ENCODE data around the gene RCN2. TPM values are rescaled to one million over a fixed set of nuclear protein-coding genes. Genes with fewer than 3 reads are reported as not detected.
A peak's percentile ranks its signal among the peaks of the same experiment; 100 is the strongest.

Gene RCN2
- total and polyA plus RNA-seq, 7 experiments from 2014 or later, result 16.7 to 45.7 (median 28.5) TPM

GRCh38 chr15:76993114-76993725 is 61.7 kb downstream of the RCN2 start:
- peak in 1 of 9 donors; percentile 18 for DNase-seq
- Histone ChIP-seq H3K27me3 (ENCODE audit: control insufficient read depth in 2 of 2, insufficient read depth in 2 of 2, low read length in 2 of 2) (no peaks in the 10 kb centered on the region), H3K27ac (ENCODE audit: low read depth, low read length) (peak overlapping the region; percentile 80), H3K36me3 (ENCODE audit: control insufficient read depth in 2 of 3, insufficient read depth in 3 of 3, low read length in 3 of 3) (no peaks in the 10 kb centered on the region), H3K4me1 (ENCODE audit: control insufficient read depth in 2 of 2, insufficient read depth in 2 of 2, low read length in 2 of 2) (peaks cover 45 to 54% of the 10 kb centered on the region in 2 donors), H3K9me3 (ENCODE audit: control insufficient read depth in 2 of 3, low read length in 3 of 3) (no peaks in the 10 kb centered on the region), H3K4me3 (ENCODE audit: low read length) (no peak overlapping the region)
- peak overlapping the region; percentile 88 to 98 (median 96) for H3K27ac Mint-ChIP-seq
- no peaks in the 10 kb centered on the region for H3K27me3 Mint-ChIP-seq
- H3K4me3 Mint-ChIP-seq, result peak overlapping the region; percentile 19 to 99 (median 94)
- H3K36me3 Mint-ChIP-seq, result peaks cover 0 to 19% (median 0%) of the 10 kb centered on the region in 5 donors
- intact Hi-C loops (cut with micrococcal nuclease), result no loop called here
- ChIA-PET CTCF (interaction anchor here (2.5 kb wide), 1 partner anchor 19 kb away, joined by 14 read pairs; no protein-coding TSS in a partner anchor), POLR2A (interaction anchor here (0.5 to 2.2 kb wide), 7 partner anchors 10 to 62 kb away, joined by 3 to 9 read pairs (median 8); partner anchors contain the start of gene RCN2)
- H3K4me1 Mint-ChIP-seq, result peaks cover 54 to 73% (median 60%) of the 10 kb centered on the region in 7 donors
- peaks cover 0 to 2% (median 0%) of the 10 kb centered on the region in 11 donors for H3K9me3 Mint-ChIP-seq
- no peak for ATAC-seq

DNA sequence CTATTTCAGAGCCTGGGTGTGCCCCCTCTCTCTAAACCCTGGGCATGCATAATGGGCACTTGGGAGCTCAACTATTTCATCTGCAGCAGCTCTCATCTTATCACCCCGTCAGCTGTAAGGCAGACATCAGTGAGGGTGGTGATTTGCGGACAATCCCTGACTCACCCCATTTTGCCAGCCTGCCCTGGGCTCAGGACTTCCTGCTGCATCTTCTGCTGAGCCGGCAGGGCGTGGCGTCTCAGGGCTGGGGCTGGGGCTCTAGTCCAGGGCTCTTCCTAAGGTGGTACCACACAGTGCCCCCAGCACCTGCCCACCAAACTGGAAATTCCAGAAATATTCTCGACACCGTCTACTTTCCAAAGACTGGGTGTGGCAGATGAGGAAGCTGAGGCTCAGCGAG is 62.5 kb downstream of the RCN2 start:
- DNase-seq, result peak in 2 of 9 donors; percentile 19 to 52
- H3K27me3 Mint-ChIP-seq, result no peaks in the 10 kb centered on the region
- Histone ChIP-seq H3K27me3 (ENCODE audit: control insufficient read depth in 2 of 2, insufficient read depth in 2 of 2, low read length in 2 of 2) (no peaks in the 10 kb centered on the region), H3K36me3 (ENCODE audit: control insufficient read depth in 2 of 3, insufficient read depth in 3 of 3, low read length in 3 of 3) (no peaks in the 10 kb centered on the region), H3K4me3 (ENCODE audit: low read length) (peak overlapping the region; percentile 90), H3K9me3 (ENCODE audit: control insufficient read depth in 2 of 3, low read length in 3 of 3) (no peaks in the 10 kb centered on the region), H3K27ac (ENCODE audit: low read depth, low read length) (peak overlapping the region; percentile 80), H3K4me1 (ENCODE audit: control insufficient read depth in 2 of 2, insufficient read depth in 2 of 2, low read length in 2 of 2) (peaks cover 45 to 54% of the 10 kb centered on the region in 2 donors)
- peaks cover 55 to 73% (median 59%) of the 10 kb centered on the region in 7 donors for H3K4me1 Mint-ChIP-seq
- peaks cover 0 to 25% (median 0%) of the 10 kb centered on the region in 5 donors for H3K36me3 Mint-ChIP-seq
- intact Hi-C loops (cut with micrococcal nuclease), result loop anchor here (2.0 kb wide), 4 partner anchors 17 to 77 kb away; partner anchors contain the start of genes RCN2 (in 2 of the 2) and TSPAN3 (in 1 of the 2)
- ChIA-PET POLR2A (interaction anchor here (0.5 to 6.2 kb wide), 13 partner anchors 9 to 428 kb away, joined by 3 to 81 read pairs (median 6); partner anchors contain the start of gene RCN2), CTCF (interaction anchor here (1.7 to 2.5 kb wide), 2 partner anchors 17 to 20 kb away, joined by 4 to 14 read pairs; no protein-coding TSS in a partner anchor)
- peak overlapping the region; percentile 88 to 98 (median 96) for H3K27ac Mint-ChIP-seq
- peaks cover 0 to 2% (median 0%) of the 10 kb centered on the region in 11 donors for H3K9me3 Mint-ChIP-seq
- peak overlapping the region; percentile 34 to 99 (median 95) for H3K4me3 Mint-ChIP-seq
- ATAC-seq, result peak; percentile 58

DNA sequence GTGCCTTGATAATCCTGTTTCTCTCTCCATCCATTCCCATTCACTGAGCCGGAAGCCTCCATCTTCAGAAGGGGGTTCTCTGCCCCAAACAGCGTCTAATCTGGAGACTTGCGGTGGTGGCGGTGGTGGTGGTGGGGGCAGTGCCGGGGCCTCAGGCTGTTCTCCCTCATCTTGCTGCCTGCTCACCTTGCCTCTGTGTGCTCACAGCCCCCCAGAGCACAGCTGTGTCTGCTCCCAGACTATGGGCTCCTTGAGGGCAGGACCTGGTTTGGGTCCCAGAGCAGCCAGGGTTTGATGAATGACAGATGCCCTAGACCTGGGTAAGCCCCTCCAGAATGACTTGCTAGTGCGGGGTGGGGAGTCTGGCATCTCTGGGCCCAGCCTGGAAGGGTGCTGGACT is 62.9 kb downstream of the RCN2 start:
- no peaks in the 10 kb centered on the region for H3K9me3 ChIP-seq (ENCODE audit: control insufficient read depth in 2 of 3, low read length in 3 of 3)
- peaks cover 0 to 1% (median 0%) of the 10 kb centered on the region in 3 experiments for H3K36me3 ChIP-seq (ENCODE audit: control insufficient read depth in 2 of 3, insufficient read depth in 3 of 3, low read length in 3 of 3)
- Mint-ChIP-seq H3K27me3 (no peaks in the 10 kb centered on the region), H3K9me3 (peaks cover 0 to 2% (median 0%) of the 10 kb centered on the region in 11 donors), H3K4me1 (peaks cover 58 to 75% (median 63%) of the 10 kb centered on the region in 7 donors), H3K4me3 (peak overlapping the region; percentile 93 to 99 (median 96)), H3K27ac (peak overlapping the region; percentile 88 to 98 (median 96)), H3K36me3 (peaks cover 0 to 29% (median 0%) of the 10 kb centered on the region in 5 donors)
- ChIA-PET CTCF (interaction anchor here (1.1 to 3.2 kb wide), 7 partner anchors 12 to 78 kb away, joined by 3 to 14 read pairs (median 4); no protein-coding TSS in a partner anchor), POLR2A (interaction anchor here (0.5 to 6.2 kb wide), 22 partner anchors 7 to 427 kb away, joined by 3 to 81 read pairs (median 6); partner anchors contain the start of genes RCN2 and SCAPER)
- H3K4me1 ChIP-seq (ENCODE audit: control insufficient read depth in 2 of 2, insufficient read depth in 2 of 2, low read length in 2 of 2), result peaks cover 50 to 57% of the 10 kb centered on the region in 2 donors
- ATAC-seq (no peak), DNase-seq (no peak)
- intact Hi-C loops (cut with micrococcal nuclease), result loop anchor here (2.0 kb wide), 4 partner anchors 18 to 76 kb away; partner anchors contain the start of genes RCN2 (in 2 of the 2) and TSPAN3 (in 1 of the 2)
- peak overlapping the region; percentile 80 for H3K27ac ChIP-seq (ENCODE audit: low read depth, low read length)
- H3K27me3 ChIP-seq (ENCODE audit: control insufficient read depth in 2 of 2, insufficient read depth in 2 of 2, low read length in 2 of 2), result no peaks in the 10 kb centered on the region
- peak overlapping the region; percentile 90 for H3K4me3 ChIP-seq (ENCODE audit: low read length)

DNA sequence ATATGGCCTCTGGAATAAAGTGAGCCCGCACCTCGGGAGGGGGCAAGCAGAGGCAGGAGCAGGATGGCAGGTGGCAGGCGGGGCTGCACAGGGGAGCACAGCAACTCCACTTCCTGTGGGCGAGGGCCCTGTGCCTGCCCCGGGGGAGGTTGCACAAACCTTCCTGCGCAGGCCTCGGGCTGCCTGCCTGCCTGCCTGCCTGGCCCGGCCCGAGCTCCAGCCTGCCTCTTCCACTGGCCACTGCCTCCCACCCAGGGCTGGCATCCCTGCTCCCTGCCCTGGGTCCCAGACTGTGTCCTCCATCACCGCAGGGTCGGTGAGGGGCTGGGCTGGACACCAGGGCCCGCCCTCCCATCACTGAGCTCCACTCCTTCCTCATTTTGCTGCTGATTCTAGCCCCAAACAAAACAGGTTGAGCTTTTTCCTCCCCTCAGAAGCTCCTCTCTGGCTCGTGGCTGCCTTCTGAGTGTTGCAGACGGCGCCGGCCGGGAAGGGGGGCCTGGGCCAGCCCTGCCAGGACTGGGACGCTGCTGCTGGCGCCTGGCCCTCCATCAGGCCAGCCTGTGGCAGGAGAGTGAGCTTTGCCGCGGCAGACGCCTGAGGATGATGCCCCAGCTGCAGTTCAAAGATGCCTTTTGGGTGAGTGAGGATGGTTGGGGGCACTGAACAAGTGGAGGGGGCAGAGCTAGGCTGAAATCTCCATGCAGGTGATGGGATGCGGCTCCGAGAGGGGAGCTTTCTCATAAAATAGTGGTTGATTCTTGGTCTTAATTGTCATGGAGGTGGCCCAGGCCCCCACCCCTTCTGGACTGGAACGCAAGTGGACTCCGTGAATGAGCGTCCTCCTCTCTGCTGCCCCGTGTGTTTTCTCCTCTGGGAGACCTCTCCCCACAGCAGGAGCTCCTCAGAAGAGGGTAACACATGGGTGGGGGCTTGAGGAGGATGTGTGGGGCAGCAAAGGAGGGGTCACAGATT is 63.7 kb downstream of the RCN2 start, which contains the start of gene PSTPIP1:
PSTPIP1 (plus strand) TSS at position 156 of the 975 bp plus-strand sequence; CDS start at position 604, 448 bp downstream.
- intact Hi-C loops (cut with micrococcal nuclease), result loop anchor here (1.0 to 2.0 kb wide), 9 partner anchors 8 to 425 kb away; partner anchors contain the start of genes RCN2 (in 2 of the 2), HMG20A (in 1 of the 2), PEAK1 (in 1 of the 2) and SCAPER (in 1 of the 2)
- Mint-ChIP-seq H3K27ac (peak within 1 kb of the TSS; percentile 88 to 98 (median 96)), H3K36me3 (peaks cover 0 to 30% (median 0%) of the 10 kb centered on the region in 5 donors), H3K9me3 (peaks cover 0 to 2% (median 0%) of the 10 kb centered on the region in 11 donors), H3K4me3 (peak within 1 kb of the TSS; percentile 93 to 99 (median 96)), H3K4me1 (peaks cover 61 to 76% (median 65%) of the 10 kb centered on the region in 7 donors), H3K27me3 (no peaks in the 10 kb centered on the region)
- Histone ChIP-seq H3K27me3 (ENCODE audit: control insufficient read depth in 2 of 2, insufficient read depth in 2 of 2, low read length in 2 of 2) (no peaks in the 10 kb centered on the region), H3K27ac (ENCODE audit: low read depth, low read length) (peak within 1 kb of the TSS; percentile 80), H3K4me3 (ENCODE audit: low read length) (peak within 1 kb of the TSS; percentile 90), H3K36me3 (ENCODE audit: control insufficient read depth in 2 of 3, insufficient read depth in 3 of 3, low read length in 3 of 3) (peaks cover 0 to 8% (median 0%) of the 10 kb centered on the region in 3 experiments), H3K4me1 (ENCODE audit: control insufficient read depth in 2 of 2, insufficient read depth in 2 of 2, low read length in 2 of 2) (peaks cover 57 to 58% of the 10 kb centered on the region in 2 donors), H3K9me3 (ENCODE audit: control insufficient read depth in 2 of 3, low read length in 3 of 3) (no peaks in the 10 kb centered on the region)
- DNase-seq (peak; percentile 52 to 79 (median 74)), ATAC-seq (peak; percentile 83)
- ChIA-PET POLR2A (interaction anchor here (0.7 to 6.2 kb wide), 26 partner anchors 8 to 426 kb away, joined by 3 to 81 read pairs (median 5); partner anchors contain the start of genes RCN2, SCAPER and TSPAN3), CTCF (interaction anchor here (0.9 to 3.2 kb wide), 9 partner anchors 11 to 78 kb away, joined by 3 to 14 read pairs (median 4); partner anchors contain the start of gene RCN2)

GRCh38 chr15:76996076-76996525 is 64.6 kb downstream of the RCN2 start:
- peak overlapping the region; percentile 90 for H3K4me3 ChIP-seq (ENCODE audit: low read length)
- no peaks in the 10 kb centered on the region for H3K27me3 Mint-ChIP-seq

More at GRCh38 chr15:76996076-76996525, 64.6 kb downstream of the RCN2 start:
- ChIA-PET POLR2A (interaction anchor here (0.9 to 6.2 kb wide), 14 partner anchors 9 to 91 kb away, joined by 3 to 81 read pairs (median 8); partner anchors contain the start of genes RCN2 and SCAPER), CTCF (interaction anchor here (0.9 to 3.2 kb wide), 7 partner anchors 11 to 79 kb away, joined by 3 to 13 read pairs (median 4); partner anchors contain the start of gene RCN2)
- intact Hi-C loops (cut with micrococcal nuclease), result loop anchor here in 1 of 2 donors (2.0 kb wide), 2 partner anchors 27 to 91 kb away; partner anchors contain the start of gene SCAPER
- peak overlapping the region; percentile 93 to 99 (median 96) for H3K4me3 Mint-ChIP-seq
- peak overlapping the region; percentile 88 to 98 (median 96) for H3K27ac Mint-ChIP-seq
- peaks cover 61 to 78% (median 71%) of the 10 kb centered on the region in 7 donors for H3K4me1 Mint-ChIP-seq
- peak overlapping the region; percentile 80 for H3K27ac ChIP-seq (ENCODE audit: low read depth, low read length)
- no peaks in the 10 kb centered on the region for H3K9me3 ChIP-seq (ENCODE audit: control insufficient read depth in 2 of 3, low read length in 3 of 3)
- no peaks in the 10 kb centered on the region for H3K27me3 ChIP-seq (ENCODE audit: control insufficient read depth in 2 of 2, insufficient read depth in 2 of 2, low read length in 2 of 2)
- H3K36me3 ChIP-seq (ENCODE audit: control insufficient read depth in 2 of 3, insufficient read depth in 3 of 3, low read length in 3 of 3), result peaks cover 0 to 8% (median 0%) of the 10 kb centered on the region in 3 experiments
- H3K9me3 Mint-ChIP-seq, result no peaks in the 10 kb centered on the region
- H3K4me1 ChIP-seq (ENCODE audit: control insufficient read depth in 2 of 2, insufficient read depth in 2 of 2, low read length in 2 of 2), result peaks cover 57 to 66% of the 10 kb centered on the region in 2 donors
- ATAC-seq, result no peak
- peaks cover 0 to 30% (median 0%) of the 10 kb centered on the region in 5 donors for H3K36me3 Mint-ChIP-seq
- DNase-seq, result no peak

All from naive thymus-derived CD4-positive, alpha-beta T cell (primary cell).